Suprapubic skin (tissue), 4 donors: Measurements from ENCODE around the gene MRPL23. TPM values are rescaled to one million over a fixed set of nuclear protein-coding genes. Genes with fewer than 3 reads are reported as not detected.

ENCODE experiments used
- DNase-seq, 2 donors: peaks; one replicate each; pipeline ENCODE4 v3.0.0-alpha.2; 2019; ENCODE audit warnings: low spot score in 2 of 2
- H3K27ac ChIP-seq: fragments of 200-600 bp; sonication (generic); one replicate; pipeline ENCODE4 v1.5.1; 2019
- H3K27me3 ChIP-seq: fragments of 200-600 bp; sonication (generic); one replicate; pipeline ENCODE4 v1.5.1; 2019
- H3K36me3 ChIP-seq: fragments of 200-600 bp; sonication (generic); one replicate; pipeline ENCODE4 v1.5.1; 2019
- H3K4me1 ChIP-seq: fragments of 200-600 bp; sonication (generic); one replicate; pipeline ENCODE4 v1.5.1; 2019
- H3K4me3 ChIP-seq: fragments of 200-600 bp; sonication (generic); one replicate; pipeline ENCODE4 v1.5.1; 2019; ENCODE audit warnings: mild to moderate bottlenecking
- H3K9me3 ChIP-seq: fragments of 200-600 bp; sonication (generic); one replicate; pipeline ENCODE4 v1.5.1; 2019
- CTCF ChIP-seq, 2 donors: fragments of 200-600 bp in 1 of 2; fragments of 450-650 bp in 1 of 2; sonication (generic) in 1 of 2; IDR thresholded peaks; one replicate each; pipeline ENCODE4 v1.5.1; 2016 to 2019; ENCODE audit warnings: antibody characterized with exemption in 2 of 2, mild to moderate bottlenecking in 1 of 2, moderate library complexity in 1 of 2
- EP300 ChIP-seq: sonication (generic); formaldehyde crosslinking; IDR thresholded peaks from one replicate; pipeline ENCODE4 v1.6.1; 2017; ENCODE audit warnings: antibody characterized with exemption
- POLR2A ChIP-seq, 2 donors: fragments of 450-650 bp; IDR thresholded peaks; one replicate each; pipeline ENCODE4 v1.6.1; 2017; ENCODE audit warnings: antibody characterized with exemption in 2 of 2, mild to moderate bottlenecking in 2 of 2, moderate library complexity in 2 of 2
- POLR2AphosphoS5 ChIP-seq, 3 donors: sonication (generic); formaldehyde crosslinking; IDR thresholded peaks; one replicate each; pipeline ENCODE4 v1.6.1; 2017; ENCODE audit warnings: antibody characterized with exemption in 3 of 3
- WGBS: methylation state at CpG from one replicate; pipeline ENCODE4 v1.1.5; 2018; 5-methylcytosine and 5-hydroxymethylcytosine counted together
- total RNA-seq, 4 donors: library from RNA; depleted of rRNA; stranded (reverse); fragments of >200 nt; gene quantifications; one replicate each; pipeline ENCODE4 v1.1.0, GENCODE V29; 2016

MRPL23 gene
- total RNA-seq, 4 donors from 2014 or later: 76.9 to 115 (median 103) TPM

- Histone ChIP-seq H3K9me3 (no peaks in the 10 kb centered on the region), H3K4me3 (no peak overlapping the region), H3K36me3 (no peaks in the 10 kb centered on the region), H3K27ac (no peak overlapping the region), H3K27me3 (no peaks in the 10 kb centered on the region), H3K4me1 (peaks cover 23% of the 10 kb centered on the region)
- TF ChIP-seq POLR2AphosphoS5 (IDR thresholded peaks at IDR 0.05) (no peak), POLR2A (IDR thresholded peaks at IDR 0.05) (no peak), EP300 (no peak), CTCF (IDR thresholded peaks at IDR 0.05) (no peak)
- peak in 1 of 2 donors; percentile 74 for DNase-seq
- 85% methylated on average over 40 of the region's 41 CpGs for WGBS
Observed at GRCh38 chr11:1926156-1927025, 20.7 kb upstream of the MRPL23 start.

- no peaks in the 10 kb centered on the region for H3K36me3 ChIP-seq
- no peaks in the 10 kb centered on the region for H3K27me3 ChIP-seq
- no peak overlapping the region for H3K27ac ChIP-seq
- no peaks in the 10 kb centered on the region for H3K9me3 ChIP-seq
- H3K4me3 ChIP-seq: no peak overlapping the region
- 77% methylated on average over 17 of the region's 28 CpGs for WGBS
- H3K4me1 ChIP-seq: peaks cover 17% of the 10 kb centered on the region
- peak; percentile 62 to 73 for DNase-seq
- TF ChIP-seq EP300 (no peak), POLR2AphosphoS5 (IDR thresholded peaks at IDR 0.05) (no peak), CTCF (IDR thresholded peaks at IDR 0.05) (no peak), POLR2A (IDR thresholded peaks at IDR 0.05) (no peak)
Observed at GRCh38 chr11:1927026-1927847, 19.9 kb upstream of the MRPL23 start.

- H3K36me3 ChIP-seq: no peaks in the 10 kb centered on the region
- no peak overlapping the region for H3K4me3 ChIP-seq
- peaks cover 12% of the 10 kb centered on the region for H3K4me1 ChIP-seq
- peak in 1 of 2 donors; percentile 63 for DNase-seq
- H3K27ac ChIP-seq: no peak overlapping the region
- no peaks in the 10 kb centered on the region for H3K27me3 ChIP-seq
- WGBS: 82% methylated on average over 10 of the region's 20 CpGs
- no peaks in the 10 kb centered on the region for H3K9me3 ChIP-seq
- TF ChIP-seq CTCF (IDR thresholded peaks at IDR 0.05) (no peak), EP300 (no peak), POLR2AphosphoS5 (IDR thresholded peaks at IDR 0.05) (no peak), POLR2A (IDR thresholded peaks at IDR 0.05) (no peak)
Observed at GRCh38 chr11:1927848-1928469, 19.2 kb upstream of the MRPL23 start.

GRCh38 chr11:1928470-1928890 is 18.7 kb upstream of the MRPL23 start:
- Histone ChIP-seq H3K27me3 (no peaks in the 10 kb centered on the region), H3K9me3 (no peaks in the 10 kb centered on the region), H3K4me3 (no peak overlapping the region), H3K36me3 (no peaks in the 10 kb centered on the region), H3K4me1 (peaks cover 12% of the 10 kb centered on the region), H3K27ac (no peak overlapping the region)
- DNase-seq: no peak
- TF ChIP-seq POLR2A (IDR thresholded peaks at IDR 0.05) (no peak), CTCF (IDR thresholded peaks at IDR 0.05) (no peak), EP300 (no peak), POLR2AphosphoS5 (IDR thresholded peaks at IDR 0.05) (no peak)
- 100% methylated on average over 1 of the region's 13 CpGs for WGBS
